Nephron (organoid): Measurements from ENCODE around the gene SUPT5H.

Experiments used
- H3K27ac Mint-ChIP-seq, 3 experiments: 2 replicates each; pipeline ENCODE4 v1.8.0; 2020; ENCODE audit warnings: mixed read lengths in 3 of 3, mild to moderate bottlenecking in 2 of 3, moderate library complexity in 1 of 3
- H3K27me3 Mint-ChIP-seq: 2 replicates; pipeline ENCODE4 v1.8.0; 2021; ENCODE audit warnings: low read depth, mild to moderate bottlenecking, moderate library complexity, mixed read lengths
- H3K36me3 Mint-ChIP-seq: 2 replicates; pipeline ENCODE4 v1.8.0; 2020; ENCODE audit warnings: low read depth, mixed read lengths
- H3K4me1 Mint-ChIP-seq: 2 replicates; pipeline ENCODE4 v1.8.0; 2020; ENCODE audit warnings: mixed read lengths
- H3K4me3 Mint-ChIP-seq, 3 experiments: 2 replicates each; pipeline ENCODE4 v1.8.0; 2020; ENCODE audit warnings: mild to moderate bottlenecking in 3 of 3, mixed read lengths in 3 of 3, moderate library complexity in 2 of 3
- H3K9me3 Mint-ChIP-seq: 2 replicates; pipeline ENCODE4 v1.8.0; 2020; ENCODE audit warnings: mixed read lengths
- CTCF ChIP-seq, 3 experiments: fragments of 200-600 bp; sonication (generic); IDR thresholded peaks; one replicate each; pipeline ENCODE4 v1.5.0; 2021; ENCODE audit warnings: antibody characterized with exemption in 3 of 3; ENCODE audit not compliant: unreplicated experiment in 3 of 3

Gene SUPT5H

GRCh38 chr19:39498798-39499642 lies 53.6 kb downstream of the SUPT5H start, which contains the start of gene DLL3:
Gene DLL3 (plus strand): TSS chr19:39498947. CDS start chr19:39498975, 28 bp downstream.
- Mint-ChIP-seq H3K27me3 (peaks cover 80% of the 10 kb centered on the region), H3K36me3 (no peaks in the 10 kb centered on the region), H3K9me3 (no peaks in the 10 kb centered on the region), H3K4me3 (peak within 1 kb of the TSS; percentile 54 to 78 (median 71)), H3K4me1 (peaks cover 14% of the 10 kb centered on the region), H3K27ac (no peak within 1 kb of the TSS)
- no peak for TF ChIP-seq CTCF (IDR thresholded peaks at IDR 0.05; ENCODE audit: unreplicated experiment in 3 of 3)

GRCh38 chr19:39499932-39500331 lies 54.5 kb downstream of the SUPT5H start:
- Mint-ChIP-seq H3K4me3 (peak overlapping the region; percentile 37 to 78 (median 71)), H3K27ac (no peak overlapping the region), H3K27me3 (peaks cover 86% of the 10 kb centered on the region), H3K36me3 (no peaks in the 10 kb centered on the region), H3K4me1 (peaks cover 14% of the 10 kb centered on the region), H3K9me3 (no peaks in the 10 kb centered on the region)
- TF ChIP-seq CTCF (IDR thresholded peaks at IDR 0.05; ENCODE audit: unreplicated experiment in 3 of 3) = no peak

GRCh38 chr19:39500543-39500942 lies 55.2 kb downstream of the SUPT5H start:
- Mint-ChIP-seq H3K27me3 (peaks cover 89% of the 10 kb centered on the region), H3K27ac (no peak overlapping the region), H3K36me3 (no peaks in the 10 kb centered on the region), H3K4me3 (peak overlapping the region; percentile 23 to 58 (median 32)), H3K9me3 (no peaks in the 10 kb centered on the region), H3K4me1 (peaks cover 14% of the 10 kb centered on the region)
- TF ChIP-seq CTCF (IDR thresholded peaks at IDR 0.05; ENCODE audit: unreplicated experiment in 3 of 3) = no peak

GRCh38 chr19:39501340-39501739 lies 56.0 kb downstream of the SUPT5H start:
- no peaks in the 10 kb centered on the region for H3K36me3 Mint-ChIP-seq
- no peak overlapping the region for H3K4me3 Mint-ChIP-seq
- no peak overlapping the region for H3K27ac Mint-ChIP-seq
- TF ChIP-seq CTCF (IDR thresholded peaks at IDR 0.05; ENCODE audit: unreplicated experiment in 3 of 3) = no peak
- H3K27me3 Mint-ChIP-seq = peaks cover 87% of the 10 kb centered on the region
- H3K4me1 Mint-ChIP-seq = peaks cover 14% of the 10 kb centered on the region
- no peaks in the 10 kb centered on the region for H3K9me3 Mint-ChIP-seq

GRCh38 chr19:39502640-39503417 lies 57.4 kb downstream of the SUPT5H start:
- Mint-ChIP-seq H3K36me3 (no peaks in the 10 kb centered on the region), H3K9me3 (no peaks in the 10 kb centered on the region), H3K4me3 (peak overlapping the region in 1 of 3 experiments; percentile 20), H3K27me3 (peaks cover 85% of the 10 kb centered on the region), H3K27ac (no peak overlapping the region), H3K4me1 (peaks cover 17% of the 10 kb centered on the region)
- peak; percentile 80 to 87 (median 86) for TF ChIP-seq CTCF (IDR thresholded peaks at IDR 0.05; ENCODE audit: unreplicated experiment in 3 of 3)
